Ishikawa (cell line): ENCODE results near the gene STK38.

ENCODE experiments used
- CEBPB ChIP-seq: IDR thresholded peaks from 2 replicates; pipeline ENCODE4 v1.6.1; 2012
- CREB1 ChIP-seq: IDR thresholded peaks from 2 replicates; pipeline ENCODE4 v1.6.1; 2012; ENCODE audit warnings: low read depth
- EGR1 ChIP-seq: IDR thresholded peaks from 2 replicates; pipeline ENCODE4 v1.6.1; 2012
- EP300 ChIP-seq: IDR thresholded peaks from 2 replicates; pipeline ENCODE4 v1.6.1; 2012; ENCODE audit warnings: borderline replicate concordance
- FOXM1 ChIP-seq: IDR thresholded peaks from 2 replicates; pipeline ENCODE4 v1.6.1; 2012; ENCODE audit warnings: low read depth, borderline replicate concordance
- NFIC ChIP-seq: IDR thresholded peaks from 2 replicates; pipeline ENCODE4 v1.6.1; 2012
- RAD21 ChIP-seq: IDR thresholded peaks from 2 replicates; pipeline ENCODE4 v1.6.1; 2012; ENCODE audit warnings: low read depth
- REST ChIP-seq: IDR thresholded peaks from 2 replicates; pipeline ENCODE4 v1.6.1; 2012; ENCODE audit warnings: low read depth, mild to moderate bottlenecking
- TAF1 ChIP-seq: IDR thresholded peaks from 2 replicates; pipeline ENCODE4 v1.6.1; 2012; ENCODE audit warnings: low read depth, mild to moderate bottlenecking
- TCF12 ChIP-seq: IDR thresholded peaks from 2 replicates; pipeline ENCODE4 v1.6.1; 2012; ENCODE audit warnings: low read depth
- TEAD4 ChIP-seq: IDR thresholded peaks from 2 replicates; pipeline ENCODE4 v1.6.1; 2012
- USF1 ChIP-seq: IDR thresholded peaks from 2 replicates; pipeline ENCODE4 v1.6.1; 2012
- YY1 ChIP-seq: IDR thresholded peaks from 2 replicates; pipeline ENCODE4 v1.6.1; 2012; ENCODE audit warnings: low read depth
- ZBTB7A ChIP-seq: IDR thresholded peaks from 2 replicates; pipeline ENCODE4 v1.6.1; 2012; ENCODE audit warnings: low read depth
- TF ChIP-seq, protein P1 (sequence below): IDR thresholded peaks from 2 replicates; pipeline ENCODE4 v1.6.1; 2012

Gene STK38

GRCh38 chr6:36525346-36525745, 21.9 kb downstream of the STK38 start:
- TF ChIP-seq CEBPB (no peak), EP300 (no peak), REST (no peak), TEAD4 (no peak), FOXM1 (no peak), NFIC (no peak)
- TF ChIP-seq, protein P1, sequence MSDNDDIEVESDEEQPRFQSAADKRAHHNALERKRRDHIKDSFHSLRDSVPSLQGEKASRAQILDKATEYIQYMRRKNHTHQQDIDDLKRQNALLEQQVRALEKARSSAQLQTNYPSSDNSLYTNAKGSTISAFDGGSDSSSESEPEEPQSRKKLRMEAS: no peak

- TF ChIP-seq CREB1 (no peak), REST (no peak), RAD21 (no peak), TEAD4 (no peak), YY1 (no peak), EGR1 (no peak)
- TF ChIP-seq, protein P1: no peak
Observed at GRCh38 chr6:36524871-36525270, 22.4 kb downstream of the STK38 start.

- no peak for TF ChIP-seq USF1
- TF ChIP-seq TEAD4: no peak
- TF ChIP-seq NFIC: no peak
- no peak for TF ChIP-seq REST
- TF ChIP-seq EGR1: no peak
- no peak for TF ChIP-seq TCF12
- TF ChIP-seq CREB1: no peak
- no peak for TF ChIP-seq EP300
- no peak for TF ChIP-seq CEBPB
- no peak for TF ChIP-seq TAF1
- TF ChIP-seq ZBTB7A: no peak
- no peak for TF ChIP-seq RAD21
- TF ChIP-seq YY1: no peak
- TF ChIP-seq, protein P1: no peak
- TF ChIP-seq FOXM1: no peak
Observed at GRCh38 chr6:36523936-36524499, 23.3 kb downstream of the STK38 start.

GRCh38 chr6:36523451-36523850, 23.8 kb downstream of the STK38 start:
- TF ChIP-seq EP300 (no peak), NFIC (no peak), TCF12 (no peak), TEAD4 (no peak), CREB1 (no peak), CEBPB (no peak)

DNA sequence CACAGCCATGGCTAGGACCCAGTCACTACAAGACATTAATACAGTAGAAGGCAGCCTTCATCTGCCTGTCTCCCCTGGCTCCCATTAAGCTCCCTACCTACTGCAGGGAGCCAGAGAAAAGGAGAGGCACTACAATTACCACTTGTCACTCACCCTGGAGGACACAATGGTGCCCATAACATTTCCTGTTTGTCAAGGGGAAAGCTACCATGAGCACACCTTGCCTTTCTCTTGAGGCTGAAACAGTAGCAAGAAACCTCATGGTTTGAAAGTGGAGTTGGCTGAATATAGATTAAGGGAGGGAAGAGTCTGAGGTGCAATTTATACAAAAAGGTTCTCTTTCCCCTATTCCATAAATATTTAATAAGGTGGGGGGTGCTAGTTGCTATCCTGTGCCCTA, 27.9 kb downstream of the STK38 start:
- TF ChIP-seq TEAD4: no peak
- TF ChIP-seq REST: no peak
- TF ChIP-seq USF1: no peak
- TF ChIP-seq NFIC: no peak
- no peak for TF ChIP-seq CREB1
- TF ChIP-seq, protein P1: no peak
- no peak for TF ChIP-seq TAF1
- TF ChIP-seq YY1: no peak
- no peak for TF ChIP-seq TCF12
- no peak for TF ChIP-seq ZBTB7A
- TF ChIP-seq CEBPB: no peak
- no peak for TF ChIP-seq RAD21
- no peak for TF ChIP-seq EP300
- no peak for TF ChIP-seq FOXM1
- TF ChIP-seq EGR1: no peak
